Right ventricle myocardium inferior (tissue), 1 donor: Measurements from ENCODE around the gene FAM222A. TPM values are rescaled to one million over a fixed set of nuclear protein-coding genes. Genes with fewer than 3 reads are reported as not detected.

Source experiments
- ATAC-seq: fragments of 200-7000 bp; cut with Tn5 transposase; one replicate; pipeline ENCODE4 v1.9.1; 2020; ENCODE audit warnings: mild to moderate bottlenecking, moderate library complexity
- DNase-seq: peaks from one replicate; pipeline ENCODE4 v3.0.0; 2021; ENCODE audit errors: missing footprints
- intact Hi-C: fragments of 100-400 bp; cut with DNase I; formaldehyde crosslinking; loops from one replicate; pipeline ENCODE4 v1.11.0; 2022
- long read RNA-seq: library from polyadenylated mRNA; unstranded; transcript quantifications from one replicate; pipeline ENCODE4 v2.0.0, GENCODE V29; 2021
- total RNA-seq: library from RNA; stranded (reverse); fragmentation: NEBNext Ultra II Directional; extraction: Animal tissue kit (Norgen Biotek cat#: 25700); gene quantifications from one replicate; pipeline ENCODE4 v1.2.1, GENCODE V29; 2021
- donor health status: DM: no; HTN: yes; CAD: no; lungs with severe emphysema.

Gene FAM222A
- 27.4 TPM for total RNA-seq
- long read RNA-seq, transcript FAM222A-202 (3 exons, 3,294 nt): major isoform, 28 of 45 reads
- long read RNA-seq, partial matches to known transcripts: 16 of 45 reads
- long read RNA-seq, other reads (novel, unspliced or antisense): 1 of 45 reads

DNA sequence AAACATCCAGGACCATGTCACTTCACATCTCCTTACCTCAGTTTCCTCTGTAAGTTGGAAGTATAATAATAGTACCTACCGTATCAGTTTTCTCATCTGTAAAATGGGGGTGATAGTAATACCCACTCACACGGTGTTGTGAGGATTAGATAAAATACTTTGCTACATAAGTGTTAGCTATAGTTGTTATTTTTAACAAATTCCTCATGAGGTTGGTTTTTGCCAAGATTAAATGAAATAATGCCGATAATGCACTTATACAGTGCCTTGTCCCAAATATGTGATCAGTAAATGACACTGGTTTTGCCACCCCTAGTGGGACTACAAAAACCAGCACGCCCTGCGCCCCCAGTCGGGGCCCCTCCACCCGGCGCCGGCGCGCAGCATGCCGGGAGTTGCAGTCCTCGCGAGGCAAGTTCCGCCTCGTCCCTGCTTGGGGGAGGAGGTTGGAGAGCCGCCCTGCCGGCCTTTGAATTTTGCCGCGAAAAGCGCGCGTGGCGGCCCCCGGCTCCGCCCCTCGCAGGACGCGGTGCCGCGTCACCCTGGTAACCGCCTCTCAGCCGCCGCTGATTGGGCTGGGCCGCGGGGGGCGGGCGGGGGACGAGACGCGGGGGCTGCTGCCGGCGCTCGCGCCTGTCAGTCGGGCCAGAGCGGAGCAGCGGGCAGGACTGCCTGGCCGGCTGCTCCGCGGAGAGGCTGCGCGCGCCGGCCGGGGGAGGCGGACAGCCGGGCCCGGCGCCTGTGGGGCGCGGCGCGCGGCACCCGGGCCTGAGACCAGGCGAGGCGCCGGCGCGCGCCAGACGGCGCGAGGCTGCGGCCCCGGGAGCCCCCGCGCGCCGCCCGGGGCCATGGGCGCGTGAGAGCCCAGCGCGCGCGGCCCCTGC, at the start of gene FAM222A:
Gene FAM222A, plus strand, starts transcription at position 639 of the 884 bp plus-strand sequence. CDS start 30,322 bp downstream, outside the sequence.
- peak; percentile 97 for ATAC-seq
- DNase-seq: peak; percentile 97
- intact Hi-C loops: loop anchor here (2.0 to 5.0 kb wide), 3 partner anchors 49 to 195 kb away; no protein-coding TSS in a partner anchor

DNA sequence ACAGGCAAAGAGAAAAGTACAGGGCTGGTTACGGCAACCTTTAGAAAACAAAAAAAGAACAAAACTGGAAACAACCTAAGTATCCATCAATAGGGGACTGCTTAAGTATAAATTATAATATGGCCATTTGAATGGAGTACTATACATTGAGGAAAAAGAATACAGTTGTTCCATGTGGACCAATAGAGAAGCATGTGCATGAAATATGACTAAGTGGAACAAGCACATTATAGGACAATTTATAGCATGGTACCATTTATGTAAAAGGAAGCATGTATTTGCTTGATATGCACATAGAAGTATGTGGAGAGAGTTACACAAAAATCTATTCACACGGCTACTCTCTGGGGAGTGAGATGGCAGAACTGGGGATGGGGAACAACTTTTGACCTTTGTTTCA, 49.2 kb upstream of the FAM222A start:
- no peak for DNase-seq
- no peak for ATAC-seq
- intact Hi-C loops: no loop called here

DNA sequence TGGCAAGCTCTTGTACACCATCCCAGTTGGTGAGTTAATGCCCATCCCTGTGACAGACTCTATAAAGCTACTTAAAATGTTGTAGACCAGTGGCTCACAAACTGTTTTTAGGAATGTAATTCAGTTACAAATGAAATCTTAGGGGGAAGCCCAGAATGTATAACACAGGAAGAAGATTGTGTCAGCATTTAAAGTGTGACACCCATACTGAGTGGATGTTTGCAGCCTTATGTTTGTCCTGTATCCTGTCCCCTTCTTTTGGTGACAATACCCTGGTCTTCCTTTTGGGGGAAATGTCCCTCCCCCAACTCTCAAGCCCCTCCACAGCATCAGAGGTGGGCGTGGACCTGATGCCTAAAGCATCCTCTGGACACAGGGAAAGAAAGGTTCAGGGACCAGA, 47.6 kb upstream of the FAM222A start:
- DNase-seq (no peak), ATAC-seq (no peak)
- intact Hi-C loops: no loop called here

DNA sequence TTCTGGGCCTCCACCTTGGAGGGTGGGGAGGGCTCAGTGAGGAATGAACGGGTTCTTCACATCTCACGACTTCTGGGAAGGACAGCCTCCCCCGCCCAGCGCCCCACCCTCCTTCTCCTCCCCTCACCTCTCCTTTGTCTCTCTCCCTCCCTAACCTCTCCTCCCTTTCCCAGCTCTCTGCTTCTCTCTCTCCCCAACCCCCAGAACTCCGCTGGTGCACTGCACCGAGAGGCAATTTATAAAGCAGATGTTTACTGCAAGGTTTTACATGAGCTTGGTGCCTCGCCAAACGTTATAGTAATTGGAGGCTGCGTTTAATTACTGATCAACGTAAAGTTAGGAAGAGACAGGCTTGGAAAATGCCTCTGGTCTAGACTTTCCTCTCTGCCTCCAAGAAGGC, 42.9 kb upstream of the FAM222A start:
- ATAC-seq: no peak
- no peak for DNase-seq
- intact Hi-C loops: no loop called here

DNA sequence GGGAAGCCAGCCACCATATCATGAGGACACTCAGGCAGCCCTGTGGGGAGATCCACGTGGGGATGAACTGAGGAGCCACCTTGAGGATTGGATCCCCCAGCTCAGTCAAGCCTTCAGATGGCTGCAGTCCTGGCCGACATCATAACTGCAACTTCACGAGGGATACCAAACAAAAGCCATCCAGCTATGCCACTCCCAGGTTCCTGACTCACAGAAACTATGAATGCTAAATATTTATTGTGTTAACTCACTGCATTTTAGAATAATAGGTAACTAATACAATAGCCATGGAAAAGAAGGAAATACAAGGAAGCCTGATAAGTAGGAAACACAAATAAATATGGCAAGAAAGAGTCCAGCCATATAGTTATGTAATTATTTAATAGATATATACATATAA, 42.1 kb upstream of the FAM222A start:
- no peak for ATAC-seq
- no peak for DNase-seq
- intact Hi-C loops: no loop called here

DNA sequence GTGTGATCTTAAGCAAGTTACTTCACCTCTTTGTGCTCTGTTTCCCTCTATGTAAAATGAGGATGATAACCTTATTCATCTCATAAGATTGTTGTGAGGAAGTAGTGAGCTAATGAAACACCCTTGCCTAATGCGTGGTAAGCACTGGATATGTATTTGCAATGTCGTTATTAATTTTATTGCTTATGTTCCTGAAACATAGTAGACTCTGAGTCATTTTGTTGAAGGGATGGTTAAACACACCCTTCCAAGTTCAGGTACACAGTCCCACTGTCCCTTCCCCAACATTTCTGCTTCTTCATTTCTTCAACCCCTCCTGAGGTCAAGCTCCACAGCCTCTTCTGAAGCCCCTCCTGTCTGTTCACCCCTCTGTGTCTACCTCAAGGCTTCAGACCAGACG, 40.2 kb upstream of the FAM222A start:
- DNase-seq: no peak
- no peak for ATAC-seq
- intact Hi-C loops: no loop called here

DNA sequence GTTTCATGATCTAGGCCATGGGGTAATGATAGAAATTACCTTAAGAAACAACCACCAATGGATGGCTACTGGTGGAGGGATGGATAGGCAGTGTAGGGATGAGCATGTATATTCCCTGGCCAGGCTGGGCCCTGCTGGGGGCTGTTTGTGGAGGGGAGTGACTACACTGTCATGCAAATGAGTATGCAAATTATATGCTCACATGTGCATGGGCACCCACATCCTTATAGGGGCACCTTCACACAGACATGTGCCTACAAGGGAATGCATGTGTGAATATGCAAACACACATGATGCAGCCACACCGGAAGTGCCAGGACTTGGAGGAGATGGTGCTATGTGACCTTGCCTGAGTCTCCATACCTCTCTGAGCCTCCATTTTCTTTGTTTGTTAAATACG, 39.7 kb upstream of the FAM222A start:
- DNase-seq: no peak
- intact Hi-C loops: no loop called here
- ATAC-seq: no peak

DNA sequence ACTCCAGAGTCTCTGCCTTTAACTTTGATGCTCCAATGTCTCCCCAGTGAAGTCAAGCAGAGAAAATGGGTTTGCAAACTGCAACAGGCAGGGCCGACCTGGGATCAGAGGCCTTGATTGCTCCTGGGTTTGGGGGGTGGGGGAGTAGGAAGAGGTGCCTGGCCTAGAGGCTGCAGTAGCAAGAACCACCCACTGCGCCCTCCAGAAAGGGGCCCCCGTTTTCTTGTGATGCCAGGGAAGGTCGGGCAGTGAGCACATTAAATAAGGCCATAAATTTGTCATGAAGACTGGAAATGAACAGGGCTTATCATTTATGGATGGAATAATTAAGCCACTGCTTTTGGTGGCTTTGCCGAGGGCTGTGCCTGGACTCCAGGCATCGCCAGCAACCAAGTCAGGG, 38.2 kb upstream of the FAM222A start:
- intact Hi-C loops: no loop called here
- no peak for DNase-seq
- ATAC-seq: no peak

DNA sequence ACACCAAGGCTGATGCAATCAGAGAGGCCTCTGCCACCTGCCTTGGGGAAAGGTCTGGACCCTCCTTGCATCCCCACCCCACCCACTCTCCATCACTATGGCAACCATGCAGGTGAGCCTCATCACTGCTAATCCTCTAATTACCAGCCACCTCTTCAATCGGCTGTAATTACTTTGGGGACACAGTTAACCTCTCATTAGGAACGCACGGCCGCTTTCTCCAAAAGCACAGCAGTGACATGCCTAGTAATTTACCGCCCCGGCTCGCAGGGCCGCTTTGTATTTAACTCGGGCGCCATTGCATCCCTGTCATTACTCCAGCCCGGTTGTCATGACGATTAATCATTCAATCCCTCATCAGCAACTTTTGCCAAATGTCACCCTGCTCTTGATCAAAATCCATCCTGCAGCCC, 36.3 kb upstream of the FAM222A start:
- ATAC-seq (no peak), DNase-seq (no peak)
- intact Hi-C loops: no loop called here

DNA sequence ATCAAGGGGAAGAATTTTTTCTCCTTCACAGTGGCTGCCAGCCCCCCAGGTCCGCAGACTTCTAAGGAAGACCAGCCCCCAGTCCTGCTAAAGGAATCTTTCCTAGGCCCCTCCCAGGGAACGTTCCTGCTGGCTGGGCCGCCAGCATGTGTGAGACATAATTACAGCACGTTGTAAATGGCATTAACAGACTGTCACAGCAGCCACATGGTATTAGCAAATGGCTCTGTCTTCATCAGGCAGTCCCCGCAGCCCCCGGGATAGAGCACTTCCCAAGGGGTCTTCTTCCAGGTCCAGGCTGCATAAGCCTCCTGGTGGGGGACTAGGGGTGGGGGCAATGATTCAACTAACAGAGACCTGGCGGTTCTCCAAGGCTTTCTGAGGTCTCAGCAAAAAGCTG, 34.9 kb upstream of the FAM222A start:
- intact Hi-C loops: no loop called here
- no peak for ATAC-seq
- DNase-seq: no peak

DNA sequence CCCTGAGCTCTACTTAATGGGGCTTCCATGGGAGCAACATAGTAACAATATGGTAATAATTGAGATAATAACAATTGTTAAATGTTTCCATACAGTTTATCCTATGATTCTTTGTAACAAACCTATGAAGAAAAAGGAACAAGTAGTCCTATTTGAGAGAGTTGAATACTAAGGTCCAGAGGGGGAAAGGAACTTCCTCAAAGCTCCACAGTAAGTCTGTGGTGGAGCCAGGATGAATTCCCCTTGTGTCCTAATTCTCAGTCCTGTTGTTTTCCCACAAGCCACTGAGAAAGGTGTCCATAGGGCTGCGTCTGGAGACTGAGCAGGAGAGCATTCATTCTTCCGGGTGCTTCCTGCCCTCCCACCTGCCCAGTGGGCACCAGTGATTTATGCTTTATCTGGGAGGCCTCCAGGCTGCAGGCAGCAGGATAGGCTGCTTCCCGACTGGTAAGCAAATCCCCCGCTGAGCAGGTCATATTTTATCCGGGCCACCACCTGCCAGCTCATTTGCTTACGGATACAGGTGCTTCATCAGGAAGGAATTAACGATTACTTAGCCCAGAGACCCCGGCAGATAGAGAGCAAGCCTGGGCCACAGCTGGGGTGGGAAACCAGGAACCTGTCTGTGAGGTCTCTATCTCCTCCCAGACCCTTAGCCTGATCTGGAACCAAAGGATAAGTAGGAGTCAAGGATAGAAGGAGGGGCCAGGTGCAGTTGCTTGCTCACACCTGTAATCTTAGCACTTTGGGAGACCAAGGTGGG, 33.9 kb upstream of the FAM222A start:
- DNase-seq (no peak), ATAC-seq (no peak)
- intact Hi-C loops: no loop called here

DNA sequence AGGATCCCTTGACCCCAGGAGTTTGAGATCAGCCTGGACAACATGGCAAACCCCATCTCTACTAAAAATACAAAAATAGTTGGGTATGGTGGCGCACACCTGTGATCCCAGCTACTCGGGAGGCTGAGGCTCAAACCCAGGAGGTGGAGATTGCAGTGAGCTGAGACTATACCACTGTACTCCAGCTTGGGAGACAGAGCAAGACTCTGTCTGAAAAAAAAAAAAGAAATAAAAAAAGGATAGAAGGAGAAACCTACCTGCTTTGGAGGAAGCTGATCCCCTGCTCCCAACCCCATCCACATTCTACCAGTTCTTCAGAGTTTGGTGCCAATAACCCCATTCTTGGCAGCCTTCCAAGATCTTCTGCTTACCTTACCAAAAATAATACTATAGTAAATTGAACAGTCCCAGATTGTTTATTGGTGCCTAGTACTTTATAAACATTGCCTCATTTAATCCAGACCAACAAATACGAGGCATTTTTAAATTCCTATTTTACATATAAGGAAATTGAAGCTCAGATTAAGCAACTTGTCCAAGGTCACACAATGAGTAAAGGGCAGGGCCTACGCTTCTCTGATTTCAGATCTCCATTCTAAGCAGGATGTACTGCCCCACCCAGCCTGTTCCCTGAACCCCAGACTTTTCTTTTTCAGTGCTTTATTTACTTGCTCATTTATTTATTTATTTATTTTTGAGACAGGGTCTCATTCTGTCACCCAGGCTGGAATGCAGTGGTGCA, 33.2 kb upstream of the FAM222A start:
- intact Hi-C loops: no loop called here
- ATAC-seq: no peak
- no peak for DNase-seq

DNA sequence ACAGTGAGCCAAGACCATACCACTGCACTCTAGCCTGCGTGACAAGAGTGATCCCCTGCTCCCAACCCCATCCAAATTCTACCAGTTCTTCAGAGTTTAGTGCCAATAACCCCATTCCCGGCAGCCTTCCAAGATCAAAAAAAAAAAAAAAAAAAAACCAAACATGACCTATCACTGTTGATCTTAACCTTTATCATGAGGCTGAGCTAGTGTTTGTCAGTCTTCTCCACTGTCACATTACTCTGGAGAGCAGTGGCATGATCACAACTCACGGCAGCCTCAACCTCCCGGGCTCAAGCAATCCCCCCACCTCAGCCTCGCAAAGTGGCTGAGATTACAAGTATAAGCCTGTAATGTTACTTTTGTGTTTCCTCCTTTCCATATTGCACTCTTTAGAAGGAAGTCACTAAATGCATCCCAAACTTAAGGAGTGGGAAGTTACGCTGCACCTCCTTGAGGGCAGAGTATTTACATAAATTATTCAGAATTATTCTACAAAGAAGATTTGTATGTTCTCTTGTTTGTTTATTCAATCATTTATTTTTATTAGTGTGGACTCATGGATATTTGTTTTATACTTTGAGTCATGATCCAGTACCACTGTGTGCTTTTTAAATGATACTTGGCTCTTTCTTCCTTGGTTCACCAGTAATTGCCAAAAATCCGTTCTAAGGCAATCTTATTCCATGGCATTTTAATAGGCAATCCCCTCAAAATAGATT, 31.5 kb upstream of the FAM222A start:
- ATAC-seq: no peak
- intact Hi-C loops: no loop called here
- no peak for DNase-seq

DNA sequence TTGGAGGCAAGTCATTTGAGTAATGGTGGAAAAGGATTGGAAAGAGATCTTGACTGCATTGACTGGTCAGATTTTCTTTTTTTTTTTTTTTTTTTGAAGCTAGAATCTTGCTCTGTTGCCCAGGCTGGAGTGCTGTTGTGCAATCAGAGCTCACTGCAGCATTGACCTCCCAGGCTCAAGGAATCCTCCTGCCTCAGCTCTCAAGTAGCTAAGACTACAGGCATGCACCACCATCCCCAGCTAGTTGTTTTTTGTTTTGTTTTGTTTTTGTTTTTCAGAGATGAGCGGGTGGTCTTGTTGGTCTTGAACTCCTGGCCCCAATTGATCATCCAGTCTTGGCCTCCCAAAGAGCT, 30.9 kb upstream of the FAM222A start:
- DNase-seq (no peak), ATAC-seq (no peak)
- intact Hi-C loops: no loop called here

DNA sequence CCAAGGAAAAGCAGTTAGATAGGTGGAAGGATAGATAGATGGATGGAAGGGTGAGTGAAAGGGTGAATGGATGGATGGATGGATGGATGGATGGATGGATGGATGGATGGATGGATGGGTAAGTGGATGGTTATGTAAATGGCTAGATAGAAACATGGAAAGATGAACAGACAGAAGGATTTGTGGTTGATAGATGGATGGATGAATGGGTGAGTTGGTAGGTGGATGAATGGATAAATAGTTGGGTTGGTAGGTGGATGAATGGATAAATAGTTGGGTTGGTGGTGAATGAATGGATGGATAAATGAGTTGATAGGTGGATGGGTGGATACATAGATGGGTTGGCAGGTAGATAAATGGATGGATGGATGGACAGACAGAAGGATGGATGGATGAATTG, 30.3 kb upstream of the FAM222A start:
- intact Hi-C loops: no loop called here
- DNase-seq (no peak), ATAC-seq (no peak)

DNA sequence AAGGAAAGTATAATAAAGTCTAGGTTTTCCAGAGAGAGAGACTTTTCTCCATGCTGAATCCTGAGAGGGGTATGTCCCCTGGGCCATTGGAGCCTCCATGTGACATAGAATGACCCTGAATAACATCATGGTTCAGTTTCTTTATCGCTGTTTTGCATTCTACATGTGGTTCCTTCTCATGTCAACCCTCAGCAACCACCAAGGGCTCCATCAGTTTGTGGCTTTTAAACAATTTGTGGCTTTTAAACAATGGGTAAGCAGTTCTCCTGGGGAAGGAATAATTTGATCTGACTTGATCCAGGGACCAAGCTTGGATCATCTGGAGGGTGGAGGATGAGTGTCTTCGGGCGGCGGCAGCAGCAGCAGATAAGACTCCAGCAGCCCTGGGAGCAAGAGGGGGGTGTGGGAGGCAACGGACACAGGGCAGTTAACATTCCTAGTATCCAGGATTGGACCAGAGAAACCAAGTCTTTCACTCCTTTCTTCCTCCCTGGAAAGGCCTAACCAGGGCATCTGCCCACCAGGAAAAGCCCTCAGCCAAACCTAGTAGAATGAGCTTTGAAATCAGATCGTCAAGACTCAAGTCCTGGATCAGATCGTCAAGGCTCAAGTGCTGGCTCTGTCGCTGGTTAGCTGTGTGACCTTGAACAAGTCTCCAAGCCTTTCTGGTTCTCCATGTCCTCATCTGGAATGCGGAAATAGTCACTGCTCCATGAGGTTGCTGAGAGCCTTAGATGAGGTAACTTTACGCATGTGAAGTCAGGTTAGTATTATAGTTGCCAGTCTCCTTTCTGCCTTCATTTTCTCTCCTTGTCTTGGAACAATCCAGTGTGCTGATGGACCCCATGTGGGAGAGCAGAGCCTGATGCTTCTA, 27.8 kb upstream of the FAM222A start:
- ATAC-seq: no peak
- no peak for DNase-seq

DNA sequence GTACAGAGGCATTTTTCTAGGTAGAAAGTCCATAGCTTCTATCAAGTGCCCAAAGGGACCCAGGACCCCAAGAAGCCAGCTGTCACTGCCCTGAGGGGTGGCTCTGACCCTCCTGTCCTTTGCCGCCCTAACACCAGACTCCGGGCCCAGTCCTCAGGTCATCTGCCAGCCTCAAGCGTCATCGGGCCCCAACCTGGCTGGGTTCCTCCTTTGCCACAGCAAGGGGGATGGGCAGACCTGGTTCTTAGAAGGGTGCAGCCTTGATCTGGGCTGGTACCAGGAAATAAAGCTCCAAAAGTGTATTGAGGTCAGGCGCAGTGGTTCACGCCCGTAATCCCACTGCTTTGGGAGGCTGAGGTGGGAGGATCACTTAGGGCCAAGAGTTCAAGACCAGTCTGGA, 27.1 kb upstream of the FAM222A start:
- intact Hi-C loops: no loop called here
- DNase-seq: no peak
- ATAC-seq: no peak

More for the DNA sequence above, 27.8 kb upstream of the FAM222A start:
- intact Hi-C loops: no loop called here

DNA sequence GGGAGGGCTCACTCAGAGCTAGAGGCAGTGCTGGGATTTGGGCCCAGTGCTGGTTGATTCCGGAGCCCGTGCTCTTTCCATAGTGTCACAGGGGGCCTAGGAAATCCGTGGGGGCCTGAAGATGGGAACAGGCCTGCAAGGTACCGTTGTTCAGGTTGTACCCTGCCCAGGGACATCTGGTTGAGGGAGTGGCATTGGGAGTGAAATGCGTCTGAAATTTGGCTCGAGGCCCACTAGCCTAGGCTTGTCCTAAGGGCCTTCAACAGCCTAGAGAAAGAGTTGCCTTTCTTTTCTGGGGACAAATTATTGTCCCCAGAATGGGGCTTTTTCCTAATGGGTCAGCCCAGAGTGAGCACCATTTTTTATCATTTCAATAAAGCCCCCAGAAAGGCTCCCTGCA, 26.4 kb upstream of the FAM222A start:
- intact Hi-C loops: no loop called here
- DNase-seq (no peak), ATAC-seq (no peak)
